Measurements from ENCODE around the gene DUOX2. TPM values are rescaled to one million over a fixed set of nuclear protein-coding genes. Genes with fewer than 3 reads are reported as not detected.

The DUOX2 gene
- total and polyA plus RNA-seq, 2 donors (not counting 1 experiment from before 2014, with no cell fraction given), result 0.32 TPM; not detected in 1

DNA sequence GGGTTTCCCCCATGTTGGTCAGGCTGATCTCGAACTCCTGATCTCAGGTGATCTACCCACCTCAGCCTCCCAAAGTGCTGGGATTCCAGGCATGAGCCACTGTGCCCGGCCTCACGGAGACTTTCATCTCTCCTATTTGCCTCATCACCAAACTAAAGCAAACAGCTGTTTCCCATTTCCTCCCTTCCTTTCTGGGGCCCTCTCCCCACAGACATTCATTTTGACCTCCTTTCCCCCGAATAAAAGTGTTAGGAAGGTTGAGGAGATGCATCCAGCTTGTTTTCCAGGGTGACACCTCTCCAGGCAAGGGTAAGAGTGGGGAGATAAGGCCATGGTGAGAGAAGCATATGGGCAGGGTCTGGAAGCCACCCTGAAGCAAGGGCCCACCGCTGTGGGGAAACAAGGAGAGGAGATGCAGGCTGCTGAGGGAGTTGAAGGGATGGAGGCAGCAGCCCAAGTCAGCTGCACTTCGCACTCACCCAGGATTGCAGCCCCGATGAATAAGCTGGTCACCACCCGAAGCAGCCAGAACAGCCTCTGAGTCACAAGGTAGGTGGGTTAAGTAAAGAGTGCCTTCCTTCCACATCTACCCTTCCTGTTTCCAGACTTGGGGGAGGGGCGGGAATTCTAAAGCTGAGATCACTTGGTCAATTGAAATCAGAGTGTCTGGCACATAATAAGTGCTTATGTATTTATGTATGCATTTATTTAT, 7.9 kb upstream of the DUOX2 start:
- H2AFZ ChIP-seq (ENCODE audit: insufficient read depth, low read depth, low read length, poor library complexity, severe bottlenecking), result no peak overlapping the region
- WGBS (ENCODE audit: insufficient coverage), result 26% methylated on average over 3 of the region's 9 CpGs
- TF ChIP-seq EZH2 (IDR thresholded peaks at IDR 0.05; ENCODE audit: borderline replicate concordance, insufficient read depth, low read depth, low read length, poor library complexity, severe bottlenecking), result no peak
- no peak for TF ChIP-seq CTCF (IDR thresholded peaks at IDR 0.05)
- no peaks in the 10 kb centered on the region for H4K20me1 ChIP-seq (ENCODE audit: control insufficient read depth, insufficient read depth, low read length, poor library complexity, severe bottlenecking)
- intact Hi-C loops (cut with micrococcal nuclease), result no loop called here
- H3K9ac ChIP-seq (ENCODE audit: low read length), result no peak overlapping the region
- no peaks in the 10 kb centered on the region for H3K79me2 ChIP-seq (ENCODE audit: control insufficient read depth, insufficient read depth, low read length)
- Mint-ChIP-seq H3K27ac (no peak overlapping the region), H3K9me3 (ENCODE audit: insufficient read depth) (no peaks in the 10 kb centered on the region), H3K4me1 (peaks cover 13% of the 10 kb centered on the region), H3K27me3 (peaks cover 61% of the 10 kb centered on the region), H3K4me3 (no peak overlapping the region)
- H3K4me1 ChIP-seq (ENCODE audit: control insufficient read depth in 2 of 2, insufficient read depth in 2 of 2, low read length in 2 of 2), result peaks cover 10 to 12% of the 10 kb centered on the region in 2 donors
- ChIA-PET POLR2A (no interaction called here), CTCF (interaction anchor here (1.2 to 1.4 kb wide), 8 partner anchors 9 to 335 kb away, joined by 3 to 5 read pairs (median 4); no protein-coding TSS in a partner anchor)
- H3K4me2 ChIP-seq (replicated peaks; ENCODE audit: low read depth, low read length, poor library complexity, severe bottlenecking), result no peak overlapping the region
- no peaks in the 10 kb centered on the region for H3K36me3 ChIP-seq (replicated peaks in 1 of 2; ENCODE audit: control extremely low read depth in 1 of 2, control insufficient read depth in 1 of 2, extremely low read depth in 1 of 2, insufficient read depth in 2 of 2, low read length in 1 of 2)
- no peak overlapping the region for H3K4me3 ChIP-seq (ENCODE audit: control extremely low read depth in 1 of 5, extremely low read depth in 1 of 5, insufficient read depth in 1 of 5, low read depth in 2 of 5, low read length in 4 of 5)
- H3K27me3 ChIP-seq (replicated peaks in 1 of 4; ENCODE audit: control extremely low read depth in 1 of 4, control insufficient read depth in 3 of 4, insufficient read depth in 4 of 4, low read length in 3 of 4), result peaks cover 0 to 45% (median 15%) of the 10 kb centered on the region in 4 experiments
- no peak for ATAC-seq (ENCODE audit: low read depth)
- H3K9me3 ChIP-seq (ENCODE audit: control extremely low read depth in 1 of 3, control insufficient read depth in 2 of 3, insufficient read depth in 1 of 3, low read length in 2 of 3), result peaks cover 0 to 6% (median 0%) of the 10 kb centered on the region in 3 donors
- DNase-seq, result no peak
- no peak overlapping the region for H3K27ac ChIP-seq (ENCODE audit: low read length in 2 of 2)

DNA sequence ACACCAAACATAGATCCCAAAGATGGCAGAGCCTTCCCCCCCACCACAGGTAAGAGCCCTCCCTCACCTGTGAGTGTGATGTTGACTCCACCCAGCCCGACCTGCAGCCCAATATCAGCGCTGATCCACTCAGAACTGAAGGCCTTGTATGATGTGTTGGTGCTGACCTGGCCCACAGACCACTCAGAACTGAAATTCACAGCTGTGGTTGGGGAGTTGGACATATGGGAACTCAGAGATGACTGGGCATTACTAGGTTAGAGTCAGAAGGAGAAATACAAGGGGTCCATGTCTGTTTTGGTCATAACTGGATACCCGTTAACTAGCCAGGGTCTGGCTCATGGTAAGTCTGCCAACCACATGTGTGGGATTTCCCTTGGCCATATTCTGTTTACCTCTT, 7.0 kb upstream of the DUOX2 start:
- intact Hi-C loops (cut with micrococcal nuclease), result no loop called here
- no peak overlapping the region for H2AFZ ChIP-seq (ENCODE audit: insufficient read depth, low read depth, low read length, poor library complexity, severe bottlenecking)
- H4K20me1 ChIP-seq (ENCODE audit: control insufficient read depth, insufficient read depth, low read length, poor library complexity, severe bottlenecking), result no peaks in the 10 kb centered on the region
- TF ChIP-seq CTCF (IDR thresholded peaks at IDR 0.05) (no peak), EZH2 (IDR thresholded peaks at IDR 0.05; ENCODE audit: borderline replicate concordance, insufficient read depth, low read depth, low read length, poor library complexity, severe bottlenecking) (no peak)
- peaks cover 20% of the 10 kb centered on the region for H3K4me1 Mint-ChIP-seq
- H3K27me3 Mint-ChIP-seq, result peaks cover 62% of the 10 kb centered on the region
- no peak overlapping the region for H3K9ac ChIP-seq (ENCODE audit: low read length)
- no peak overlapping the region for H3K4me2 ChIP-seq (replicated peaks; ENCODE audit: low read depth, low read length, poor library complexity, severe bottlenecking)
- H3K27ac Mint-ChIP-seq, result no peak overlapping the region
- H3K4me1 ChIP-seq (ENCODE audit: control insufficient read depth in 2 of 2, insufficient read depth in 2 of 2, low read length in 2 of 2), result peaks cover 19 to 20% of the 10 kb centered on the region in 2 donors
- no peaks in the 10 kb centered on the region for H3K9me3 Mint-ChIP-seq (ENCODE audit: insufficient read depth)
- peaks cover 0 to 54% (median 21%) of the 10 kb centered on the region in 4 experiments for H3K27me3 ChIP-seq (replicated peaks in 1 of 4; ENCODE audit: control extremely low read depth in 1 of 4, control insufficient read depth in 3 of 4, insufficient read depth in 4 of 4, low read length in 3 of 4)
- H3K36me3 ChIP-seq (replicated peaks in 1 of 2; ENCODE audit: control extremely low read depth in 1 of 2, control insufficient read depth in 1 of 2, extremely low read depth in 1 of 2, insufficient read depth in 2 of 2, low read length in 1 of 2), result no peaks in the 10 kb centered on the region
- no peak overlapping the region for H3K4me3 Mint-ChIP-seq
- no peak for ATAC-seq (ENCODE audit: low read depth)
- H3K27ac ChIP-seq (ENCODE audit: low read length in 2 of 2), result no peak overlapping the region
- WGBS (ENCODE audit: insufficient coverage), result 88% methylated on average over 2 of the region's 3 CpGs
- H3K79me2 ChIP-seq (ENCODE audit: control insufficient read depth, insufficient read depth, low read length), result no peaks in the 10 kb centered on the region
- ChIA-PET CTCF (interaction anchor here (1.1 to 1.8 kb wide), 7 partner anchors 8 to 336 kb away, joined by 3 to 5 read pairs (median 3); no protein-coding TSS in a partner anchor), POLR2A (no interaction called here)
- H3K9me3 ChIP-seq (ENCODE audit: control extremely low read depth in 1 of 3, control insufficient read depth in 2 of 3, insufficient read depth in 1 of 3, low read length in 2 of 3), result peaks cover 0 to 10% (median 0%) of the 10 kb centered on the region in 3 donors
- DNase-seq, result no peak
- no peak overlapping the region for H3K4me3 ChIP-seq (ENCODE audit: control extremely low read depth in 1 of 5, extremely low read depth in 1 of 5, insufficient read depth in 1 of 5, low read depth in 2 of 5, low read length in 4 of 5)

Data from B cell (primary cell).